B cell (primary cell): ENCODE measurements around the gene BOK. TPM values are rescaled to one million over a fixed set of nuclear protein-coding genes. Genes with fewer than 3 reads are reported as not detected.

Experiments used
- ATAC-seq: fragments of 200-7000 bp; cut with Tn5 transposase; one replicate; pipeline ENCODE4 v1.10.0; 2021; ENCODE audit warnings: low read depth, mild to moderate bottlenecking, moderate number of reproducible peaks, moderate library complexity
- CTCF ChIA-PET: fragments of 350-600 bp; sonication (Branson Sonifier 250); formaldehyde crosslinking; loops from one replicate; lab custom pipeline; 2021; ENCODE audit warnings: antibody characterized with exemption, inconsistent platforms; lab: Charles Lee
- POLR2A ChIA-PET: fragments of 350-600 bp; sonication (Branson Sonifier 250); formaldehyde crosslinking; loops from one replicate; lab custom pipeline; 2021; ENCODE audit warnings: antibody characterized with exemption; lab: Charles Lee
- DNase-seq: peaks from one replicate; pipeline ENCODE4 v3.0.0; 2013
- H2AFZ ChIP-seq: 2 replicates; pipeline ENCODE4 v1.6.1; 2012; ENCODE audit warnings: mild to moderate bottlenecking, low read depth, low read length; ENCODE audit not compliant: insufficient read depth, poor library complexity, severe bottlenecking
- H3K27ac ChIP-seq, 2 donors: 1 replicate in 1 of 2; 2 replicates in 1 of 2; pipeline ENCODE4 v1.5.1; 2012 to 2013; ENCODE audit warnings: low read length in 2 of 2, mild to moderate bottlenecking in 2 of 2, moderate library complexity in 1 of 2
- H3K27me3 ChIP-seq, 4 experiments: fragments of 200-600 bp in 1 of 4; sonication (generic) in 1 of 4; replicated peaks in 1 of 4; 1 replicate in 2 of 4; 2 replicates in 2 of 4; pipeline versions ENCODE4 v1.6.1 to v1.7.0; 2013 to 2016; ENCODE audit warnings: low read length in 3 of 4, mild to moderate bottlenecking in 2 of 4, mixed read lengths in 1 of 4, moderate library complexity in 1 of 4; ENCODE audit not compliant: insufficient read depth in 4 of 4, control insufficient read depth in 3 of 4; ENCODE audit errors: control extremely low read depth in 1 of 4
- H3K36me3 ChIP-seq, 2 experiments: replicated peaks in 1 of 2; 1 replicate in 1 of 2; 2 replicates in 1 of 2; pipeline versions ENCODE4 v1.6.1 to v1.7.1; 2013; ENCODE audit warnings: low read length in 1 of 2; ENCODE audit not compliant: insufficient read depth in 2 of 2, control insufficient read depth in 1 of 2; ENCODE audit errors: control extremely low read depth in 1 of 2, extremely low read depth in 1 of 2
- H3K4me1 ChIP-seq, 2 donors: fragments of 200-600 bp in 1 of 2; sonication (generic) in 1 of 2; 1 replicate in 1 of 2; 2 replicates in 1 of 2; pipeline versions ENCODE4 v1.5.1 to v1.6.1; 2013 to 2017; ENCODE audit warnings: low read length in 2 of 2; ENCODE audit not compliant: control insufficient read depth in 2 of 2, insufficient read depth in 2 of 2
- H3K4me2 ChIP-seq: replicated peaks from 2 replicates; pipeline ENCODE3; 2012; ENCODE audit warnings: mild to moderate bottlenecking, low read depth, low read length; ENCODE audit not compliant: poor library complexity, severe bottlenecking
- H3K4me3 ChIP-seq, 5 experiments: fragments of 200-600 bp in 1 of 5; sonication (generic) in 1 of 5; 1 replicate in 3 of 5; 2 replicates in 2 of 5; pipeline versions ENCODE4 v1.5.1 to v1.7.0; 2011 to 2016; ENCODE audit warnings: low read length in 4 of 5, mild to moderate bottlenecking in 4 of 5, low read depth in 2 of 5, control low read depth in 1 of 5, moderate library complexity in 1 of 5; ENCODE audit not compliant: insufficient read depth in 1 of 5; ENCODE audit errors: control extremely low read depth in 1 of 5, extremely low read depth in 1 of 5
- H3K79me2 ChIP-seq: fragments of 200-600 bp; sonication (generic); one replicate; pipeline ENCODE4 v1.6.0; 2016; ENCODE audit warnings: low read length; ENCODE audit not compliant: control insufficient read depth, insufficient read depth
- H3K9ac ChIP-seq: fragments of 200-600 bp; sonication (generic); 2 replicates; pipeline ENCODE4 v1.6.1; 2017; ENCODE audit warnings: mild to moderate bottlenecking, low read length, moderate library complexity
- H3K9me3 ChIP-seq, 3 donors: one replicate each; pipeline versions ENCODE4 v1.6.1 to v1.7.1; 2013; ENCODE audit warnings: low read length in 2 of 3; ENCODE audit not compliant: control insufficient read depth in 2 of 3, insufficient read depth in 1 of 3; ENCODE audit errors: control extremely low read depth in 1 of 3
- H4K20me1 ChIP-seq: 2 replicates; pipeline ENCODE4 v1.6.0; 2012; ENCODE audit warnings: mild to moderate bottlenecking, low read length; ENCODE audit not compliant: insufficient read depth, control insufficient read depth, poor library complexity, severe bottlenecking
- H3K27ac Mint-ChIP-seq: one replicate; pipeline ENCODE4 v1.8.0; 2021; ENCODE audit warnings: mixed read lengths
- H3K27me3 Mint-ChIP-seq: one replicate; pipeline ENCODE4 v1.8.0; 2021; ENCODE audit warnings: mixed read lengths
- H3K4me1 Mint-ChIP-seq: one replicate; pipeline ENCODE4 v1.8.0; 2021; ENCODE audit warnings: mixed read lengths
- H3K4me3 Mint-ChIP-seq: one replicate; pipeline ENCODE4 v1.8.0; 2021; ENCODE audit warnings: mixed read lengths
- H3K9me3 Mint-ChIP-seq: one replicate; pipeline ENCODE4 v1.8.0; 2022; ENCODE audit warnings: mixed read lengths; ENCODE audit not compliant: insufficient read depth
- EZH2 ChIP-seq: IDR thresholded peaks from 2 replicates; pipeline ENCODE4 v1.6.1; 2012; ENCODE audit warnings: borderline replicate concordance, low read depth, mild to moderate bottlenecking, moderate library complexity, low read length; ENCODE audit not compliant: insufficient read depth, poor library complexity, severe bottlenecking
- WGBS: methylation state at CpG from one replicate; pipeline ENCODE4 v1.1.5; 2013; ENCODE audit warnings: missing lambda C conversion rate; ENCODE audit not compliant: insufficient coverage; 5-methylcytosine and 5-hydroxymethylcytosine counted together
- intact Hi-C: fragments of 100-400 bp; cut with micrococcal nuclease; formaldehyde crosslinking; loops from one replicate; pipeline ENCODE4 v1.10.0; 2022
- polyA plus RNA-seq: library from polyadenylated mRNA; depleted of rRNA; stranded (reverse); fragments of >200 nt; gene quantifications from 2 replicates; pipeline ENCODE4 v1.2.3, GENCODE V29; 2012
- total RNA-seq, 2 donors: library from RNA; stranded (reverse); fragments of 120-200 nt in 1 of 2; gene quantifications; 1 replicate in 1 of 2; 2 replicates in 1 of 2; pipeline versions ENCODE4 v1.2.3 to v1.2.4, GENCODE V29; 2013 to 2022
- TF ChIP-seq, protein P1 (sequence below): fragments of 200-600 bp; IDR thresholded peaks from one replicate; pipeline ENCODE4 v1.8.0; 2022; ENCODE audit warnings: antibody characterized with exemption, mild to moderate bottlenecking

The BOK gene
- total and polyA plus RNA-seq, 2 donors (not counting 1 experiment from before 2014, with no cell fraction given): 0.10 to 0.22 TPM

DNA sequence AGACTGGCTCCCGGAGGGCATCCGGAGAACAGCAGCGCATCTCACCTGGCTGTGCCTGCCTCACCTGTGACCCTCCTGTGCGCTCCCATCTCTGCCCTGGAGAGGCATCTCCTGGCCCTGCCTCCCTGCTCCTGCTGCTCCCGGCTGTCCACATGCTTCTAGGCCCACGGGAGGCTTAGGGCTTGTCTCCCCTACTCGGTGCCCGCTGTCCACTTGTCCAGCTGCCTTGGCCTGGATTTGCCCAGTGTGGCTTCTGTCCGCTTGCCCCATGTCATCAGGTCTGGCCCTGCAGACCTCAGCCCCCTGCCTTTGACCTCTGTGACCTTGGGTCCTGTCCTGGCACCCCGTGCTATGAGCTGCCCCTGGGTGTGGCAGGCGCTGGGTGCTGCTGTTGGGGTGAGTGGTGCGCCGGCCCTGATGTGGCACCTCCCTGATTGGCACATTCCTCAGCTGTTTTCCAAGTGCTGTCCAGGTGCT lies 4.5 kb downstream of the BOK start:
- Histone ChIP-seq H2AFZ (no peak overlapping the region), H3K36me3 (no peaks in the 10 kb centered on the region), H3K4me2 (no peak overlapping the region), H4K20me1 (no peaks in the 10 kb centered on the region), H3K9ac (no peak overlapping the region), H3K27ac (no peak overlapping the region), H3K27me3 (peaks cover 0 to 19% (median 8%) of the 10 kb centered on the region in 4 experiments), H3K4me1 (peaks cover 0 to 11% of the 10 kb centered on the region in 2 donors), H3K9me3 (no peaks in the 10 kb centered on the region), H3K4me3 (no peak overlapping the region), H3K79me2 (no peaks in the 10 kb centered on the region)
- Mint-ChIP-seq H3K27me3 (peaks cover 14% of the 10 kb centered on the region), H3K27ac (no peak overlapping the region), H3K9me3 (peaks cover 2% of the 10 kb centered on the region), H3K4me1 (peaks cover 10% of the 10 kb centered on the region), H3K4me3 (no peak overlapping the region)
- ATAC-seq: no peak
- TF ChIP-seq EZH2: no peak
- TF ChIP-seq, protein P1, sequence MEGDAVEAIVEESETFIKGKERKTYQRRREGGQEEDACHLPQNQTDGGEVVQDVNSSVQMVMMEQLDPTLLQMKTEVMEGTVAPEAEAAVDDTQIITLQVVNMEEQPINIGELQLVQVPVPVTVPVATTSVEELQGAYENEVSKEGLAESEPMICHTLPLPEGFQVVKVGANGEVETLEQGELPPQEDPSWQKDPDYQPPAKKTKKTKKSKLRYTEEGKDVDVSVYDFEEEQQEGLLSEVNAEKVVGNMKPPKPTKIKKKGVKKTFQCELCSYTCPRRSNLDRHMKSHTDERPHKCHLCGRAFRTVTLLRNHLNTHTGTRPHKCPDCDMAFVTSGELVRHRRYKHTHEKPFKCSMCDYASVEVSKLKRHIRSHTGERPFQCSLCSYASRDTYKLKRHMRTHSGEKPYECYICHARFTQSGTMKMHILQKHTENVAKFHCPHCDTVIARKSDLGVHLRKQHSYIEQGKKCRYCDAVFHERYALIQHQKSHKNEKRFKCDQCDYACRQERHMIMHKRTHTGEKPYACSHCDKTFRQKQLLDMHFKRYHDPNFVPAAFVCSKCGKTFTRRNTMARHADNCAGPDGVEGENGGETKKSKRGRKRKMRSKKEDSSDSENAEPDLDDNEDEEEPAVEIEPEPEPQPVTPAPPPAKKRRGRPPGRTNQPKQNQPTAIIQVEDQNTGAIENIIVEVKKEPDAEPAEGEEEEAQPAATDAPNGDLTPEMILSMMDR: no peak
- intact Hi-C loops: no loop called here
- CTCF ChIA-PET: no interaction called here
- POLR2A ChIA-PET: no interaction called here
- DNase-seq: no peak
- WGBS: 96% methylated on average over 13 of the region's 13 CpGs

DNA sequence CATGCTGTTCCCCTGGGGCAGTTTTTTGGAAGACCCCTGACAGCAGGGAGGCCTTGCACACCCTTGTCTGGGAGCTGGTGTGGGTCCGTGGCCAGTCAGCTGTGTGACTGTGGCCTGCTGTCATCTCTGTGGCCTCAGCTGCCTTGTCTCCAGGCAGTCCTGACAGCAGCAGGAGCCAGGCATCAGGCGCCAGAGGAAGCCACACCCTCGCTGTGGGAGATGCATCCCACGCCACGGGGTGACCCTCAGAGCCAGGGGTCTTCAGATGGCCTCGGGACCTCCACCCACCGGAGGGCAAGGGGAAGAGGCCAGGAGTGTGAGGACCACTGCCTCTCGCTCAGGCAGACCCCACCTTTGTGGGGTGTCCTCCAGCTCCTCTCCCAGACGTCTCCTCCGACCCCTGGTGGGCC lies 5.0 kb downstream of the BOK start:
- Histone ChIP-seq H3K4me1 (peaks cover 0 to 11% of the 10 kb centered on the region in 2 donors), H2AFZ (no peak overlapping the region), H4K20me1 (no peaks in the 10 kb centered on the region), H3K27ac (no peak overlapping the region), H3K79me2 (no peaks in the 10 kb centered on the region), H3K9me3 (no peaks in the 10 kb centered on the region), H3K36me3 (no peaks in the 10 kb centered on the region), H3K9ac (no peak overlapping the region), H3K4me2 (no peak overlapping the region), H3K27me3 (peaks cover 0 to 14% (median 6%) of the 10 kb centered on the region in 4 experiments), H3K4me3 (no peak overlapping the region)
- ChIA-PET CTCF (no interaction called here), POLR2A (no interaction called here)
- Mint-ChIP-seq H3K9me3 (no peaks in the 10 kb centered on the region), H3K27me3 (peaks cover 10% of the 10 kb centered on the region), H3K27ac (no peak overlapping the region), H3K4me3 (no peak overlapping the region), H3K4me1 (peaks cover 6% of the 10 kb centered on the region)
- ATAC-seq (no peak), DNase-seq (no peak)
- WGBS: 94% methylated on average over 10 of the region's 10 CpGs
- no peak for TF ChIP-seq EZH2
- TF ChIP-seq, protein P1: no peak
- intact Hi-C loops: no loop called here
